SJSA1 (cell line): ENCODE data around the gene NOTCH3. TPM values are rescaled to one million over a fixed set of nuclear protein-coding genes. Genes with fewer than 3 reads are reported as not detected.

Experiments
- DNase-seq, 2 experiments: peaks; one replicate each; pipeline ENCODE4 v3.0.0-alpha.2; 2015 to 2020; ENCODE audit warnings: low spot score in 2 of 2, low read depth in 1 of 2
- H3K27ac ChIP-seq: fragments of 250-450 bp; sonication (Bioruptor Pico); 2 replicates; pipeline ENCODE4 v1.5.1; 2020; ENCODE audit warnings: mild to moderate bottlenecking, moderate library complexity
- H3K27me3 ChIP-seq: fragments of 250-450 bp; sonication (Bioruptor Pico); replicated peaks from 2 replicates; pipeline ENCODE4 v1.5.1; 2020; ENCODE audit warnings: mild to moderate bottlenecking, moderate library complexity
- H3K36me3 ChIP-seq: fragments of 250-450 bp; sonication (Bioruptor Pico); 2 replicates; pipeline ENCODE4 v1.5.1; 2020; ENCODE audit warnings: mild to moderate bottlenecking
- H3K4me1 ChIP-seq: fragments of 250-450 bp; sonication (Bioruptor Pico); replicated peaks from 2 replicates; pipeline ENCODE4 v1.6.1; 2021; ENCODE audit warnings: mild to moderate bottlenecking
- H3K4me3 ChIP-seq: fragments of 250-450 bp; sonication (Bioruptor Pico); 2 replicates; pipeline ENCODE4 v1.5.1; 2020; ENCODE audit warnings: mild to moderate bottlenecking
- H3K9me3 ChIP-seq: fragments of 250-450 bp; sonication (Bioruptor Pico); replicated peaks from 2 replicates; pipeline ENCODE4 v1.5.1; 2020; ENCODE audit warnings: mild to moderate bottlenecking
- total RNA-seq: library from RNA; depleted of rRNA; stranded (reverse); fragments of >200 nt; shearing (Covaris generic); gene quantifications from 2 replicates; pipeline ENCODE4 v1.2.3, GENCODE V29; 2014

NOTCH3 gene
- total RNA-seq, 1 experiment from 2014 or later: 33.1 TPM

DNA sequence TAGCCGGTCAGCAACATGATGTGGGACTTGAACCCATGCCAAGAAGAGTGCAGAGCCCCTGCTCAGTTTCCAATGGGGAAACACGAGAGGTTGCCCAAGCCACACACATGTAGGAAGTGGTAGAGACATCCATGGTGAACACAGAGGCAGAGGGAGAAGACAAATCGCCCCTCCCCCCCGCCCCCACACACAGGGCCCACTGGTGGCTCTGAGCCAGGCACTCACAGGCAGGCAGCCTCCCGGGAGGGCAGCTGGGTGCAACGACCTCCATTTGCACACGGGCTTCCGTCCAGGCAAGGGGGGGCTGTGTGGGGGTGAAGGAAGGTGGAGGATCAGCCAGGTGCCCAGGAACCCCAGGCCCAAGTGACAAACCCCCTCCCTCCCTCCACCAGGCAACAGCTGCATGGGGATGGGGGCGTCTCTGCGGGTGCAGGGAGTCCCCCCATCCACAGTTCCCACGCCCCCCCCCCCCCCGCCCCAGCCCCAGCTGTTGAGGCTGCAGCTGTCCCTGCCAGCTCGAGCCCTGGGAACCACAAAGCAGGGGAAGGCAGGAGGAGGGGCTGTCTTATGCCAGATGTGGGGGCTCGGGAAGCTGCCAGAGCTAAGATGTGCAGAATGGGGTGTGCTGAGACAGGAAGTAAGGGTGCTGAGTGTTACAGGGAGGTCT, 3.4 kb downstream of the NOTCH3 start:
- Histone ChIP-seq H3K36me3 (peaks cover 33% of the 10 kb centered on the region), H3K27me3 (no peaks in the 10 kb centered on the region), H3K9me3 (no peaks in the 10 kb centered on the region; the same call in 1 of the 2 replicates), H3K4me3 (no peak overlapping the region), H3K4me1 (peaks cover 28% of the 10 kb centered on the region), H3K27ac (no peak overlapping the region)
- no peak for DNase-seq

DNA sequence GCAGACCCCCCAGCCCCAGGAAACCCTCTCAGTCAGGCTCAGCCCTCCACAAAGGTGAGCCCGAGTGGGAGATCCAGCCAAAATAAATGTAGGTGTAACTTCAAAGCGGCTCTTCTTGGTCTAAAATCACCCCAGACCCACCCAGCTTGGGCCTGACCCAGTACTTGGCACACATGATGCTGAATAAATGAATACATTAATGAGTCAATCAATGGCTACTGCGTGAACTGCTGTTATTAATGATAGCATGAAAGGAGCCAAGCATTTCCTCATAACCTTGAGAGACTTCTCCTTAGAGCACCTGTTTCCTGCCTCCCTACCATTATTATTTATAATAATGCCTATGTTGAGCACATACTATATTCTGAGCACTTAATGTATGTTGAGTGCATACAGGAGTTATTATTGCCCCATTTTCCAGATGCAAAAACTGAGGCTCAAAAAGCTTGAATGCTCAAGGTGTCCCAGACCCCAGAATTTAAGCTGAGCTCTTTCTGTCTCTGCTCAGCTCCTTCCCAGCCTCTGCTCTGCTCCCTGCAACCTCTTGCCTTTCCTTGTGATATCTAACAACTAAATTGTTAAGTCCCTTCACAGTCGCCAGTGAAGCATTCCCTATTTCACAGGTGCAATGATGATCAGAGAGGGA, 4.3 kb downstream of the NOTCH3 start:
- Histone ChIP-seq H3K27ac (no peak overlapping the region), H3K4me1 (peaks cover 28% of the 10 kb centered on the region), H3K4me3 (no peak overlapping the region), H3K9me3 (no peaks in the 10 kb centered on the region; the same call in 1 of the 2 replicates), H3K36me3 (peaks cover 42% of the 10 kb centered on the region), H3K27me3 (no peaks in the 10 kb centered on the region)
- no peak for DNase-seq

DNA sequence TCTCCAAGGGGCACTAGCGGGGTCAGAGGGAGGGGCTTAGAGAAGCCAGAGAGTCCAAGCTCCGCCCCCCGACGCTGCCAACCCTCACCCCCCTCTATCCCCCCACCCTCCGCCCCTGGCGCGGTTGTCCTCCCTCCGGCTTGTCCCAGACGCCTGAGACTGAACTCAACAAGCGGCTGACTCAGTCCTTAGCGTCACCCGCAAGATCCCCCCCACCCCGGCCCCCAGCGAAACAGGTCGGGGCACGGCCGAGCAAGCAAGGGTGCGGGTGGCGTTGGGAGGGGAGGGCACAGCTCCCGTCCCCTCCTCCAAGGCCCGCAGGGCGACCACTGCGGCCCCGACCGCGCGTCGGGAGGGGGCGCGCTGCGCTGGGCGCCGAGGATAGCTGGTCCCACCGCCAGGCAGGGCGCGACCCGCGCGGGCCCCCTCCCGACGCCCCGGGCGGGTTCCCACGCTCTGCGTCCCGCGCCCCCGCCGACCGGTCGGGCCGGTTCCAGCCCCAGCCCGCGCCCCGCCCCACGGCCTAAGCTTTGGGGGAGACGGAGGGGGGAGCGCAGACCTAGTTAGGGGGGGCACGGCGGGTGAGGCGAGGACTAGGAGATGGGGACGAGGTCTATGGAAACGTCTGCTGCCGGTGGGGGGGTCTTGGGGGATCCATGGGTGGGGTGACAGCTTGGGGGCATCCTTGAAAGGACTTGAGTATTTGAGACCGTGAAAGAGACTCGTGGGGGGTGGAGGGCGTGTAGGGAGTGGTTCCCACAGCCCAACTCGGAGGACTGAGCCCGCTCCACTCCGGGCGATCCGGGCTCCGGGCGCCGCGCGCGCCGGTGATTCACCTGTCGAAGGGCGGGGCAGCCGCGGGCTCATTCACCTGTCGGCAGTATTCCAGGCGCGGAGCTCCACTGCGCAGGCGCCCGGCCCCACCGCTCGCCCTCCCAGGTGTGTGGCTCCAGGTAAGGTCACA, 5.1 kb downstream of the NOTCH3 start:
- H3K27ac ChIP-seq: peak overlapping the region; percentile 37; the same call in 1 of the 2 replicates
- no peaks in the 10 kb centered on the region for H3K9me3 ChIP-seq
- DNase-seq: peak; percentile 52 to 82
- H3K27me3 ChIP-seq: no peaks in the 10 kb centered on the region
- peak overlapping the region; percentile 38 for H3K4me3 ChIP-seq
- H3K4me1 ChIP-seq: peaks cover 22% of the 10 kb centered on the region
- peaks cover 47% of the 10 kb centered on the region for H3K36me3 ChIP-seq

- no peak for DNase-seq
- peaks cover 50% of the 10 kb centered on the region for H3K36me3 ChIP-seq
- no peaks in the 10 kb centered on the region for H3K27me3 ChIP-seq
- H3K9me3 ChIP-seq: no peaks in the 10 kb centered on the region
- no peak overlapping the region for H3K27ac ChIP-seq
- H3K4me3 ChIP-seq: no peak overlapping the region
- H3K4me1 ChIP-seq: peaks cover 18% of the 10 kb centered on the region
Measured at GRCh38 chr19:15194938-15195337, 5.9 kb downstream of the NOTCH3 start.

GRCh38 chr19:15191982-15192381, 8.8 kb downstream of the NOTCH3 start:
- no peak for DNase-seq
- Histone ChIP-seq H3K9me3 (no peaks in the 10 kb centered on the region), H3K4me1 (peaks cover 9% of the 10 kb centered on the region), H3K36me3 (peaks cover 59% of the 10 kb centered on the region), H3K27me3 (no peaks in the 10 kb centered on the region), H3K27ac (no peak overlapping the region), H3K4me3 (no peak overlapping the region)

GRCh38 chr19:15191514-15191913, 9.3 kb downstream of the NOTCH3 start:
- DNase-seq: no peak
- H3K27me3 ChIP-seq: no peaks in the 10 kb centered on the region
- no peaks in the 10 kb centered on the region for H3K9me3 ChIP-seq
- H3K4me3 ChIP-seq: no peak overlapping the region
- peaks cover 59% of the 10 kb centered on the region for H3K36me3 ChIP-seq
- H3K27ac ChIP-seq: no peak overlapping the region
- H3K4me1 ChIP-seq: peaks cover 8% of the 10 kb centered on the region

DNA sequence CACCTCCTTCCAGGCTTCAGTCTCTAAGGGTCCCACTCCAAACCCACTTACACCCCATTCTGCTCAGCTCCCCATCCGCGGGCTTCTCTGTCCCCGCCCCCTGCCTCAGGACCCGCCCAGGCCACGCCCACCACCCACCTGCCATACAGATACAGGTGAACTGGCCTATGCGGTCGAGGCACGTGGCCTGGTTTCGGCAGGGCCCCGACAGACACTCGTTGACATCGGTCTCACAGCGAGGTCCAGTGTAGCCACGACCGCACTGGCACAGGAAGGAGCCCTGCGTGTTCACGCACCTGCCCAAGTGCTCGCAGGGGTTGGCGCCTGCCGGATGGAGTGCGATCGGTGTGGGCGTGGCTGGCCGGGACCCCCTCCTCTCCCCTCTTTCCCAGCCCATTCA, 11.9 kb downstream of the NOTCH3 start:
- no peak for DNase-seq
- peaks cover 78% of the 10 kb centered on the region for H3K36me3 ChIP-seq

GRCh38 chr19:15187026-15188007, 13.5 kb downstream of the NOTCH3 start:
- peaks cover 69% of the 10 kb centered on the region for H3K36me3 ChIP-seq
- H3K4me1 ChIP-seq: no peaks in the 10 kb centered on the region
- DNase-seq: no peak
- no peaks in the 10 kb centered on the region for H3K9me3 ChIP-seq
- H3K27me3 ChIP-seq: no peaks in the 10 kb centered on the region
- H3K4me3 ChIP-seq: no peak overlapping the region
- H3K27ac ChIP-seq: no peak overlapping the region

More for the DNA sequence above, 11.9 kb downstream of the NOTCH3 start:
- Histone ChIP-seq H3K27ac (no peak overlapping the region), H3K27me3 (no peaks in the 10 kb centered on the region), H3K9me3 (no peaks in the 10 kb centered on the region), H3K4me3 (no peak overlapping the region), H3K4me1 (no peaks in the 10 kb centered on the region)

DNA sequence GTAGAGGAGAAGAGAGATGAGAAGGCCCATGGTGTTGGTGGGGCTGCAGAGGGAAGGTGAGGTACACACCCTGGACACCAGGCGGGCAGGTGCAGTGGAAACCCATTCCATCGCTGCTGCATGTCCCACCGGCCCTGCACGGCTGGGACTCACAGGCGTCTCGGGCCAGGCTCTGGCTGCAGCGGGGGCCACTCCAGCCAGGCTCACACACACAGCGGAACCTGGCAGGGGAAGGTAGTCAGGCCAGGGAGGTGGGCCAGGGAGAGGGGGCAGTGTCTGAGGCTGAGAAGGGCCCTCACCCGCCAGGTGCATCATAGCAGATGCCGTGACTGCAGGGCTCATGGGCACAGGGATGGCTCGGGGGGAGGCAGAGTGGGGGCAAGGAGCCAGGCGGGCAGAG, 15.6 kb downstream of the NOTCH3 start:
- H3K27ac ChIP-seq: no peak overlapping the region
- no peaks in the 10 kb centered on the region for H3K4me1 ChIP-seq
- H3K9me3 ChIP-seq: no peaks in the 10 kb centered on the region
- H3K27me3 ChIP-seq: no peaks in the 10 kb centered on the region
- DNase-seq: no peak
- no peak overlapping the region for H3K4me3 ChIP-seq
- H3K36me3 ChIP-seq: peaks cover 68% of the 10 kb centered on the region

DNA sequence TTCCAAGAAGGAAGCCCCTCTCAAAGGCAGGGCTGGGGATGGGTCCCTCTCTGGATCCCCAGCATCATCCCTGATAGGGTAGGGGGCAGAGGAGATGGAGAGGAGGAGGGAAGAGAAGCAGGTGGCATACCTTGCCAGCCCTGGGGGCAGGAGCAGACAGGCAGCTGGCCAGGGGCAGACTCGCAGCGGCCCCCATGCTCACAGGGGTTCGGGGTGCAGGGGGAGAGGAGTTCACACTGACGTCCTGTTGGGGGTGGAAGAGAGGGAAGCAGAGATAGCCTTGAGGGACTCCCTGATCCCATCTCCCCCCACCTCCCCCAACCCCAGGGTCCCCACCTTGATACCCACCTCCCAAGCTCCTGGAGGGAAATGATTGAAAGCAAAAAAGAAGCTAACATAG, 16.0 kb downstream of the NOTCH3 start:
- peaks cover 68% of the 10 kb centered on the region for H3K36me3 ChIP-seq
- H3K9me3 ChIP-seq: no peaks in the 10 kb centered on the region
- no peak for DNase-seq

GRCh38 chr19:15181394-15181793, 19.4 kb downstream of the NOTCH3 start:
- DNase-seq: no peak
- no peak overlapping the region for H3K27ac ChIP-seq
- peaks cover 4% of the 10 kb centered on the region; the same call in 1 of the 2 replicates for H3K9me3 ChIP-seq
- H3K27me3 ChIP-seq: no peaks in the 10 kb centered on the region
- H3K4me3 ChIP-seq: no peak overlapping the region
- H3K36me3 ChIP-seq: peaks cover 68% of the 10 kb centered on the region
- peaks cover 10% of the 10 kb centered on the region for H3K4me1 ChIP-seq

More for the DNA sequence above, 16.0 kb downstream of the NOTCH3 start:
- no peaks in the 10 kb centered on the region for H3K27me3 ChIP-seq
- no peaks in the 10 kb centered on the region for H3K4me1 ChIP-seq
- H3K4me3 ChIP-seq: no peak overlapping the region
- H3K27ac ChIP-seq: no peak overlapping the region

DNA sequence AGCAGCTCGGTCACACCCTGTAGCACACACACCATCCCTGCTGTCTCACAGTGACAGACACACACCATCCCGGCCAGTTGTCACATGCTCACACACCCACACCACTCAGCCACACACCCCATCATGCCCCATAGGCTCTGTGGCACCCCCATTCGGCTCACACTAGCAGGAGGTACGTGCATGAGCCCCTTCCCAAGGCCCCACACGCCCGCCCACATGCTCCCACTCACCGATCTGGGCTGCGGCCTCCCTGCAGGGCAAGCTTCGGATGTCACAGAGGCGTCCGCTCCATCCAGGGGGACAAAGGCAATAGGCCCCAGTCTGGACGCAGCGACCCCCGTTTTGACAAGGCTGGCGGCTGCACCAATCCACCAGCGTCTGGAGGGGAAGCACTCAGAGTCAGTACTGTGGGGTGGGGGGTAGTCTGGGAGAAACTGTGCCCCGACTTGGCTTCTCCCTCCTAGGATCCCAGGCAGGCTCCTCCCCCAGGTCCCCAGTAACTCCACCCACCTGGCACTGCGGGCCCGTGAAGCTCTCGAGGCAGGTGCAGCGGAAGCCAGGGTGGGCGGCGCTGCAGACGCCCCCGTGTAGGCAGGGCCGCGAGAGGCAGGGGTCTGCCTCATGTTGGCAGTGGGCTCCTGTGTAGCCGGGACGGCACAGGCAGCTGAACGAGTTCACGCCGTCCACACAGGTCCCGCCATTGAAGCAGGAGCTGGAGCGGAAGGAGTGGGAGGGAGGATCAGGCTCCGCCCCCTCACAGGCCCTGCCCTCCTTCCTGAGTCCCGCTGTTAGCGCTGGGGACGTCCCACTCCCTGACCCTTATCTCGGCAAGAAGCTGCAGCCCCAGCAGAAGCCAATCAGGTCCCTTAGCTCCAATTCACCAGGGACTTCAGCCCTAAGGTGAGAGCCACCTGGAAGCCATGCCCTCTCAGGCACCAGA, 20.1 kb downstream of the NOTCH3 start:
- Histone ChIP-seq H3K4me1 (peaks cover 10% of the 10 kb centered on the region), H3K36me3 (peaks cover 67% of the 10 kb centered on the region), H3K4me3 (no peak overlapping the region), H3K27me3 (no peaks in the 10 kb centered on the region), H3K9me3 (peaks cover 4% of the 10 kb centered on the region; the same call in 1 of the 2 replicates), H3K27ac (no peak overlapping the region)
- DNase-seq: no peak
